GM18508 (cell line): Measurements from ENCODE around the gene AIPL1.

Experiments
- ATAC-seq: cut with Tn5 transposase; IDR thresholded peaks from one replicate; pipeline ENCODE4 v1.9.1; 2021; ENCODE audit warnings: moderate number of reproducible peaks; ENCODE audit not compliant: insufficient read depth, unreplicated experiment

AIPL1 gene

GRCh38 chr17:6423931-6424330 is 11.0 kb downstream of the AIPL1 start:
- ATAC-seq: no peak

GRCh38 chr17:6422654-6423241 is 12.2 kb downstream of the AIPL1 start:
- ATAC-seq: no peak

GRCh38 chr17:6421700-6422604 is 13.0 kb downstream of the AIPL1 start:
- no peak for ATAC-seq

- no peak for ATAC-seq
These were observed 14.7 kb downstream of the AIPL1 start for GRCh38 chr17:6420173-6420641.

GRCh38 chr17:6415616-6416015 is 19.3 kb downstream of the AIPL1 start:
- no peak for ATAC-seq

- ATAC-seq: no peak
These were observed 21.9 kb downstream of the AIPL1 start for GRCh38 chr17:6413065-6413464.

- ATAC-seq: no peak
These were observed 26.2 kb downstream of the AIPL1 start for GRCh38 chr17:6408735-6409134.

- ATAC-seq: no peak
These were observed 26.6 kb downstream of the AIPL1 start for GRCh38 chr17:6408276-6408675.

GRCh38 chr17:6402258-6402657 is 32.7 kb downstream of the AIPL1 start:
- ATAC-seq: no peak

GRCh38 chr17:6398955-6399354 is 36.0 kb downstream of the AIPL1 start:
- ATAC-seq: no peak

GRCh38 chr17:6394055-6394606 is 40.8 kb downstream of the AIPL1 start:
- ATAC-seq: no peak

- no peak for ATAC-seq
These were observed 41.5 kb downstream of the AIPL1 start for GRCh38 chr17:6393351-6393952.

GRCh38 chr17:6392609-6393350 is 42.1 kb downstream of the AIPL1 start:
- ATAC-seq: no peak

GRCh38 chr17:6388416-6388815 is 46.5 kb downstream of the AIPL1 start:
- no peak for ATAC-seq

GRCh38 chr17:6387858-6388257 is 47.1 kb downstream of the AIPL1 start:
- ATAC-seq: no peak

- no peak for ATAC-seq
These were observed 47.5 kb downstream of the AIPL1 start for GRCh38 chr17:6387442-6387841.

- ATAC-seq: no peak
These were observed 48.8 kb downstream of the AIPL1 start for GRCh38 chr17:6386041-6386630.

- no peak for ATAC-seq
These were observed 50.4 kb downstream of the AIPL1 start for GRCh38 chr17:6384481-6384880.

- no peak for ATAC-seq
These were observed 53.1 kb downstream of the AIPL1 start for GRCh38 chr17:6381526-6382465.
